ENCODE results near the gene MS4A10. TPM values are rescaled to one million over a fixed set of nuclear protein-coding genes. Genes with fewer than 3 reads are reported as not detected.

Gene MS4A10
- total RNA-seq, 1 experiment from 2014 or later, result not detected

- no peak for DNase-seq (ENCODE audit: low read depth, low spot score)
- no peak for TF ChIP-seq REST (IDR thresholded peaks at IDR 0.05; ENCODE audit: low read depth)
- no peak for TF ChIP-seq FOSL1 (IDR thresholded peaks at IDR 0.05; ENCODE audit: low read depth)
- TF ChIP-seq EZH2phosphoT487 (IDR thresholded peaks at IDR 0.05; ENCODE audit: borderline replicate concordance), result no peak
- no peak for TF ChIP-seq CEBPB (IDR thresholded peaks at IDR 0.05; ENCODE audit: low read depth)
- TF ChIP-seq SIN3A (IDR thresholded peaks at IDR 0.05; ENCODE audit: low read depth), result no peak
- TF ChIP-seq ZFX (IDR thresholded peaks at IDR 0.05), result no peak
- TF ChIP-seq CTCF (IDR thresholded peaks at IDR 0.05 in 2 of 3, conservative IDR thresholded peaks at IDR 0.05 in 1 of 3; ENCODE audit: borderline replicate concordance in 1 of 3, insufficient read depth in 1 of 3, low read depth in 2 of 3, low read length in 2 of 3), result no peak
- TF ChIP-seq SRF (IDR thresholded peaks at IDR 0.05; ENCODE audit: low read depth), result no peak
- TF ChIP-seq RAD21 (IDR thresholded peaks at IDR 0.05; ENCODE audit: low read depth), result no peak
- no peak for TF ChIP-seq CBX3 (IDR thresholded peaks at IDR 0.05; ENCODE audit: low read depth)
- no peak for TF ChIP-seq EGR1 (IDR thresholded peaks at IDR 0.05; ENCODE audit: low read depth)
- no peak for TF ChIP-seq TCF7L2 (IDR thresholded peaks at IDR 0.05; ENCODE audit: borderline replicate concordance, extremely low read depth, insufficient read depth, insufficient read length)
- TF ChIP-seq MAX (IDR thresholded peaks at IDR 0.05), result no peak
- TF ChIP-seq POLR2A (IDR thresholded peaks at IDR 0.05; ENCODE audit: borderline replicate concordance, extremely low read depth, insufficient read depth, insufficient read length), result no peak
- no peak for TF ChIP-seq JUND (IDR thresholded peaks at IDR 0.05)
- no peak for TF ChIP-seq ZBTB33 (IDR thresholded peaks at IDR 0.05; ENCODE audit: extremely low read depth, insufficient replicate concordance, low read length)
- TF ChIP-seq ZNF274 (IDR thresholded peaks at IDR 0.05; ENCODE audit: low read depth, low read length), result no peak
- TF ChIP-seq SP1 (IDR thresholded peaks at IDR 0.05; ENCODE audit: low read depth), result no peak
- TF ChIP-seq ATF3 (IDR thresholded peaks at IDR 0.05), result no peak
- TF ChIP-seq YY1 (IDR thresholded peaks at IDR 0.05; ENCODE audit: extremely low read depth, insufficient replicate concordance, low read depth, low read length), result no peak
- Histone ChIP-seq H3K79me2 (ENCODE audit: insufficient read depth, low read length) (no peaks in the 10 kb centered on the region), H3K36me3 (ENCODE audit: control insufficient read depth in 1 of 2, insufficient read depth in 2 of 2, low read length in 2 of 2) (no peaks in the 10 kb centered on the region), H3K9ac (ENCODE audit: low read length) (no peak overlapping the region), H3K27ac (ENCODE audit: low read depth, low read length) (no peak overlapping the region), H3K9me2 (ENCODE audit: insufficient read depth) (no peaks in the 10 kb centered on the region), H2AFZ (ENCODE audit: low read depth, low read length, poor library complexity, severe bottlenecking) (no peak overlapping the region), H3K9me3 (ENCODE audit: control insufficient read depth in 1 of 2, insufficient read depth in 1 of 2, low read depth in 1 of 2, low read length in 2 of 2) (no peaks in the 10 kb centered on the region), H3K4me2 (ENCODE audit: low read length) (no peak overlapping the region), H3K4me1 (ENCODE audit: control insufficient read depth in 1 of 2, insufficient read depth in 2 of 2, low read length in 2 of 2) (peaks cover 0 to 3% of the 10 kb centered on the region in 2 experiments; a peak in 1 of 4 replicates), H3K27me3 (ENCODE audit: insufficient read depth, low read length) (no peaks in the 10 kb centered on the region), H4K20me1 (ENCODE audit: insufficient read depth) (no peaks in the 10 kb centered on the region), H3K4me3 (replicated peaks in 1 of 2; ENCODE audit: low read depth in 1 of 2, low read length in 2 of 2) (no peak overlapping the region)
- BruUV-seq (replicated peaks), result no TSS peak
- ATAC-seq, result no peak
- ChIA-PET CTCF (no interaction called here), POLR2A (no interaction called here), RAD21 (ENCODE audit: low non-redundant PET in 1 of 2, low total read pairs in 2 of 2, uncharacterized antibody in 2 of 2, unreplicated experiment in 2 of 2) (no interaction called here)
- intact Hi-C loops (cut with micrococcal nuclease), result no loop called here
These were observed 2.6 kb upstream of the MS4A10 start for GRCh38 chr11:60782393-60783140.

All from HCT116 (cell line).